Endothelial cell of umbilical vein (primary cell): Measurements from ENCODE around the gene REEP2. TPM values are rescaled to one million over a fixed set of nuclear protein-coding genes. Genes with fewer than 3 reads are reported as not detected.
A peak's percentile ranks its signal among the peaks of the same experiment; 100 is the strongest.

Experiments used
- BruUV-seq: library from RNA; stranded (reverse); fragments of 400-500 nt; replicated peaks from 2 replicates; lab custom pipeline; 2021; lab: Mats Ljungman, UMichigan
- CTCF ChIA-PET: fragments of 300-600, 350-600 bp; sonication (Branson Sonifier 250); formaldehyde crosslinking; loops from one replicate; lab custom pipeline; 2021; ENCODE audit warnings: antibody characterized with exemption, inconsistent platforms; lab: Charles Lee
- POLR2A ChIA-PET: fragments of 300-600, 350-600 bp; sonication (Branson Sonifier 250); formaldehyde crosslinking; loops from one replicate; lab custom pipeline; 2021; ENCODE audit warnings: antibody characterized with exemption, inconsistent platforms; lab: Charles Lee
- DNase-seq: peaks from one replicate; pipeline ENCODE4 v3.0.0-alpha.2; 2011; ENCODE audit warnings: low read depth, low spot score
- FAIRE-seq: peaks from 2 replicates; lab custom pipeline; 2011; peaks lifted over from hg19 to GRCh38; lab: Jason Lieb, UNC
- H2AFZ ChIP-seq: 2 replicates; pipeline ENCODE4 v1.6.0; 2012; ENCODE audit warnings: low read depth, low read length, control low read depth, inconsistent platforms
- H3K27ac ChIP-seq: 2 replicates; pipeline ENCODE4 v1.5.1; 2011; ENCODE audit warnings: low read depth, mild to moderate bottlenecking, control low read depth, low read length, moderate library complexity; ENCODE audit not compliant: insufficient read depth
- H3K27me3 ChIP-seq, 2 experiments: 2 replicates each; pipeline versions ENCODE4 v1.6.0 to v1.6.1; 2011; ENCODE audit warnings: low read length in 2 of 2, mixed read lengths in 1 of 2; ENCODE audit not compliant: control insufficient read depth in 2 of 2, insufficient read depth in 2 of 2
- H3K36me3 ChIP-seq, 2 experiments: 2 replicates in 1 of 2; 3 replicates in 1 of 2; pipeline ENCODE4 v1.5.1; 2011; ENCODE audit warnings: low read length in 2 of 2, mild to moderate bottlenecking in 1 of 2, moderate library complexity in 1 of 2; ENCODE audit not compliant: control insufficient read depth in 2 of 2, insufficient read depth in 2 of 2; ENCODE audit errors: extremely low read depth in 1 of 2
- H3K4me1 ChIP-seq: 3 replicates; pipeline ENCODE4 v1.5.1; 2011; ENCODE audit warnings: mild to moderate bottlenecking, low read length; ENCODE audit not compliant: control insufficient read depth, insufficient read depth; ENCODE audit errors: extremely low read depth
- H3K4me2 ChIP-seq: 2 replicates; pipeline ENCODE4 v1.6.1; 2011; ENCODE audit warnings: low read length, control low read depth, mixed read lengths; ENCODE audit not compliant: insufficient read depth
- H3K4me3 ChIP-seq, 3 experiments: fragments of 200-600 bp in 1 of 3; sonication (generic), shearing (Covaris generic) in 1 of 3; replicated peaks in 1 of 3; 2 replicates each; pipeline ENCODE4 v1.5.1; 2011 to 2016; ENCODE audit warnings: control low read depth in 3 of 3, low read length in 3 of 3, mild to moderate bottlenecking in 2 of 3, inconsistent platforms in 1 of 3, low read depth in 1 of 3, moderate library complexity in 1 of 3; ENCODE audit not compliant: insufficient read depth in 1 of 3
- H3K79me2 ChIP-seq: 2 replicates; pipeline ENCODE4 v1.6.0; 2012; ENCODE audit warnings: low read length, inconsistent platforms; ENCODE audit not compliant: control insufficient read depth, insufficient read depth
- H3K9ac ChIP-seq: replicated peaks from 2 replicates; pipeline ENCODE3; 2011; ENCODE audit warnings: low read length, control low read depth; ENCODE audit not compliant: insufficient read depth; ENCODE audit errors: extremely low read depth
- H3K9me1 ChIP-seq: replicated peaks from 3 replicates; pipeline ENCODE4 v1.6.0; 2011; ENCODE audit warnings: mild to moderate bottlenecking, low read length; ENCODE audit not compliant: control insufficient read depth, insufficient read depth; ENCODE audit errors: extremely low read depth
- H3K9me3 ChIP-seq: replicated peaks from 2 replicates; pipeline ENCODE4 v1.5.1; 2012; ENCODE audit warnings: low read length, inconsistent platforms; ENCODE audit not compliant: control insufficient read depth, insufficient read depth
- H4K20me1 ChIP-seq: replicated peaks from 2 replicates; pipeline ENCODE3; 2011; ENCODE audit warnings: mild to moderate bottlenecking, low read length; ENCODE audit not compliant: control insufficient read depth, insufficient read depth; ENCODE audit errors: extremely low read depth
- CTCF ChIP-seq, 2 donors: IDR thresholded peaks; 1 replicate in 1 of 2; 2 replicates in 1 of 2; pipeline ENCODE4 v1.5.1; 2011; ENCODE audit warnings: low read length in 2 of 2, mild to moderate bottlenecking in 2 of 2, moderate library complexity in 2 of 2, control low read depth in 1 of 2, inconsistent platforms in 1 of 2, low read depth in 1 of 2; ENCODE audit not compliant: insufficient read depth in 1 of 2; ENCODE audit errors: extremely low read depth in 1 of 2
- EZH2 ChIP-seq: IDR thresholded peaks from 2 replicates; pipeline ENCODE4 v1.6.1; 2012; ENCODE audit warnings: borderline replicate concordance, low read depth, mild to moderate bottlenecking, moderate library complexity, low read length, inconsistent platforms; ENCODE audit not compliant: severe bottlenecking
- FOS ChIP-seq: IDR thresholded peaks from 2 replicates; pipeline ENCODE4 v1.6.1; 2011; ENCODE audit warnings: mild to moderate bottlenecking, low read length, moderate library complexity, borderline replicate concordance; ENCODE audit not compliant: insufficient read depth
- GATA2 ChIP-seq: IDR thresholded peaks from 2 replicates; pipeline ENCODE4 v1.7.0; 2011; ENCODE audit warnings: low read depth, mild to moderate bottlenecking, moderate library complexity, mixed read lengths, low read length; ENCODE audit not compliant: insufficient read length, insufficient read depth
- JUN ChIP-seq: IDR thresholded peaks from 2 replicates; pipeline ENCODE4 v1.6.1; 2011; ENCODE audit warnings: borderline replicate concordance, low read depth; ENCODE audit not compliant: insufficient read length, insufficient read depth
- MAX ChIP-seq: IDR thresholded peaks from 2 replicates; pipeline ENCODE4 v1.6.1; 2011; ENCODE audit not compliant: insufficient read depth, insufficient read length
- MYC ChIP-seq: IDR thresholded peaks from one replicate; pipeline ENCODE4 v1.6.1; 2011; ENCODE audit warnings: mild to moderate bottlenecking, low read depth, low read length
- POLR2A ChIP-seq: IDR thresholded peaks from 2 replicates; pipeline ENCODE4 v1.6.1; 2012; ENCODE audit warnings: low read depth, mild to moderate bottlenecking, control low read depth, low read length
- POLR2AphosphoS5 ChIP-seq: IDR thresholded peaks from 2 replicates; pipeline ENCODE4 v1.6.1; 2012; ENCODE audit warnings: low read depth, mild to moderate bottlenecking, control low read depth, low read length, moderate library complexity; ENCODE audit not compliant: insufficient read depth
- dilution Hi-C: fragments of 300-500 bp; cut with MboI; formaldehyde crosslinking; loops from one replicate; pipeline ENCODE4 v1.15.0; 2019; ENCODE audit warnings: low sequenced_read_pairs; ENCODE audit not compliant: extremely low pct_ligation_motif_present
- intact Hi-C: fragments of 100-400 bp; cut with micrococcal nuclease; formaldehyde crosslinking; loops from one replicate; pipeline ENCODE4 v1.10.0; 2022
- polyA plus RNA-seq, 4 experiments: library from polyadenylated mRNA; depleted of rRNA in 3 of 4; stranded (reverse) in 3 of 4; unstranded in 1 of 4; fragments of >200 nt; gene quantifications; 2 replicates each; pipeline versions ENCODE4 v1.2.1 to v1.2.3, GENCODE V29; 2011 to 2012; ENCODE audit warnings: missing spikeins in 1 of 4
- total RNA-seq: library from RNA; stranded (reverse); gene quantifications from 2 replicates; pipeline ENCODE4 v1.2.3, GENCODE V29; 2021

REEP2 gene
- total and polyA plus RNA-seq, 2 donors (not counting 3 experiments of a cell fraction or from before 2014, with no cell fraction given): 4.0 to 4.8 TPM

- DNase-seq (peak; percentile 1), FAIRE-seq (no peak)
- Histone ChIP-seq H3K4me3 (no peak overlapping the region), H3K9ac (no peak overlapping the region), H3K4me1 (peaks cover 7% of the 10 kb centered on the region), H3K27ac (no peak overlapping the region), H3K4me2 (no peak overlapping the region), H3K79me2 (no peaks in the 10 kb centered on the region), H3K9me1 (no peaks in the 10 kb centered on the region), H2AFZ (peak overlapping the region; percentile 85), H3K27me3 (no peaks in the 10 kb centered on the region), H3K36me3 (no peaks in the 10 kb centered on the region), H3K9me3 (no peaks in the 10 kb centered on the region), H4K20me1 (no peaks in the 10 kb centered on the region)
- CTCF ChIA-PET: interaction anchor here (0.9 to 6.1 kb wide), 6 partner anchors 8 to 46 kb away, joined by 3 to 59 read pairs (median 4); no protein-coding TSS in a partner anchor
- dilution Hi-C loops: no loop called here
- intact Hi-C loops: no loop called here
- BruUV-seq: no TSS peak
- TF ChIP-seq POLR2A (no peak), CTCF (IDR thresholded peaks at IDR 0.05; ENCODE audit: extremely low read depth in 1 of 2, insufficient read depth in 1 of 2, low read depth in 1 of 2, low read length in 2 of 2) (no peak), FOS (no peak), MYC (no peak), POLR2AphosphoS5 (no peak), MAX (no peak), JUN (no peak), EZH2 (no peak), GATA2 (no peak)
- POLR2A ChIA-PET: no interaction called here
These were observed 18.8 kb downstream of the REEP2 start for GRCh38 chr5:138457531-138458275.
